ENCODE results near the gene BAIAP2L1.

BAIAP2L1 gene

GRCh38 chr7:98376711-98377110, 24.2 kb downstream of the BAIAP2L1 start:
- Histone ChIP-seq H3K27me3 (ENCODE audit: insufficient read depth, low read length) (no peaks in the 10 kb centered on the region), H2AFZ (ENCODE audit: low read length, unreplicated experiment) (no peak overlapping the region), H3K4me1 (ENCODE audit: control insufficient read depth, insufficient read depth, low read length, unreplicated experiment) (peaks cover 8% of the 10 kb centered on the region), H3K4me3 (ENCODE audit: low read depth, low read length) (no peak overlapping the region), H3K79me2 (ENCODE audit: control insufficient read depth, insufficient read depth, low read length, unreplicated experiment) (no peaks in the 10 kb centered on the region), H3K27ac (ENCODE audit: low read depth, low read length) (no peak overlapping the region), H3K36me3 (ENCODE audit: insufficient read depth, low read length) (no peaks in the 10 kb centered on the region; the same call in 1 of the 2 replicates)

- H3K36me3 ChIP-seq (ENCODE audit: insufficient read depth, low read length) = no peaks in the 10 kb centered on the region; the same call in 1 of the 2 replicates
- H3K27me3 ChIP-seq (ENCODE audit: insufficient read depth, low read length) = no peaks in the 10 kb centered on the region
- no peaks in the 10 kb centered on the region for H3K79me2 ChIP-seq (ENCODE audit: control insufficient read depth, insufficient read depth, low read length, unreplicated experiment)
- H3K27ac ChIP-seq (ENCODE audit: low read depth, low read length) = no peak overlapping the region
- no peak overlapping the region for H2AFZ ChIP-seq (ENCODE audit: low read length, unreplicated experiment)
- H3K4me3 ChIP-seq (ENCODE audit: low read depth, low read length) = no peak overlapping the region
- peaks cover 16% of the 10 kb centered on the region for H3K4me1 ChIP-seq (ENCODE audit: control insufficient read depth, insufficient read depth, low read length, unreplicated experiment)
Observed at GRCh38 chr7:98375664-98376063, 25.2 kb downstream of the BAIAP2L1 start.

GRCh38 chr7:98374285-98374680, 26.6 kb downstream of the BAIAP2L1 start:
- Histone ChIP-seq H3K79me2 (ENCODE audit: control insufficient read depth, insufficient read depth, low read length, unreplicated experiment) (no peaks in the 10 kb centered on the region), H3K36me3 (ENCODE audit: insufficient read depth, low read length) (no peaks in the 10 kb centered on the region; the same call in 1 of the 2 replicates), H3K4me3 (ENCODE audit: low read depth, low read length) (no peak overlapping the region), H3K4me1 (ENCODE audit: control insufficient read depth, insufficient read depth, low read length, unreplicated experiment) (peaks cover 17% of the 10 kb centered on the region), H3K27me3 (ENCODE audit: insufficient read depth, low read length) (no peaks in the 10 kb centered on the region), H2AFZ (ENCODE audit: low read length, unreplicated experiment) (no peak overlapping the region), H3K27ac (ENCODE audit: low read depth, low read length) (no peak overlapping the region)

GRCh38 chr7:98372993-98373392, 27.9 kb downstream of the BAIAP2L1 start:
- no peaks in the 10 kb centered on the region for H3K79me2 ChIP-seq (ENCODE audit: control insufficient read depth, insufficient read depth, low read length, unreplicated experiment)
- H2AFZ ChIP-seq (ENCODE audit: low read length, unreplicated experiment) = no peak overlapping the region
- no peaks in the 10 kb centered on the region for H3K27me3 ChIP-seq (ENCODE audit: insufficient read depth, low read length)
- H3K4me1 ChIP-seq (ENCODE audit: control insufficient read depth, insufficient read depth, low read length, unreplicated experiment) = peaks cover 17% of the 10 kb centered on the region
- no peaks in the 10 kb centered on the region; the same call in 1 of the 2 replicates for H3K36me3 ChIP-seq (ENCODE audit: insufficient read depth, low read length)
- H3K27ac ChIP-seq (ENCODE audit: low read depth, low read length) = no peak overlapping the region; the same call in 1 of the 2 replicates
- no peak overlapping the region for H3K4me3 ChIP-seq (ENCODE audit: low read depth, low read length)

- Histone ChIP-seq H3K36me3 (ENCODE audit: insufficient read depth, low read length) (no peaks in the 10 kb centered on the region; the same call in 1 of the 2 replicates), H3K27ac (ENCODE audit: low read depth, low read length) (no peak overlapping the region), H3K27me3 (ENCODE audit: insufficient read depth, low read length) (no peaks in the 10 kb centered on the region), H3K79me2 (ENCODE audit: control insufficient read depth, insufficient read depth, low read length, unreplicated experiment) (no peaks in the 10 kb centered on the region), H2AFZ (ENCODE audit: low read length, unreplicated experiment) (no peak overlapping the region), H3K4me1 (ENCODE audit: control insufficient read depth, insufficient read depth, low read length, unreplicated experiment) (peaks cover 17% of the 10 kb centered on the region), H3K4me3 (ENCODE audit: low read depth, low read length) (no peak overlapping the region)
Observed at GRCh38 chr7:98369726-98370125, 31.2 kb downstream of the BAIAP2L1 start.

- H3K4me3 ChIP-seq (ENCODE audit: low read depth, low read length) = no peak overlapping the region
- peaks cover 17% of the 10 kb centered on the region for H3K4me1 ChIP-seq (ENCODE audit: control insufficient read depth, insufficient read depth, low read length, unreplicated experiment)
- no peaks in the 10 kb centered on the region for H3K79me2 ChIP-seq (ENCODE audit: control insufficient read depth, insufficient read depth, low read length, unreplicated experiment)
- H3K27me3 ChIP-seq (ENCODE audit: insufficient read depth, low read length) = no peaks in the 10 kb centered on the region
- no peak overlapping the region for H3K27ac ChIP-seq (ENCODE audit: low read depth, low read length)
- no peaks in the 10 kb centered on the region for H3K36me3 ChIP-seq (ENCODE audit: insufficient read depth, low read length)
- no peak overlapping the region for H2AFZ ChIP-seq (ENCODE audit: low read length, unreplicated experiment)
Observed at GRCh38 chr7:98368716-98369115, 32.2 kb downstream of the BAIAP2L1 start.

GRCh38 chr7:98366562-98366938, 34.3 kb downstream of the BAIAP2L1 start:
- H3K79me2 ChIP-seq (ENCODE audit: control insufficient read depth, insufficient read depth, low read length, unreplicated experiment) = no peaks in the 10 kb centered on the region
- H3K27me3 ChIP-seq (ENCODE audit: insufficient read depth, low read length) = no peaks in the 10 kb centered on the region
- H3K4me1 ChIP-seq (ENCODE audit: control insufficient read depth, insufficient read depth, low read length, unreplicated experiment) = peaks cover 9% of the 10 kb centered on the region
- H3K4me3 ChIP-seq (ENCODE audit: low read depth, low read length) = no peak overlapping the region
- H3K27ac ChIP-seq (ENCODE audit: low read depth, low read length) = no peak overlapping the region
- no peak overlapping the region for H2AFZ ChIP-seq (ENCODE audit: low read length, unreplicated experiment)
- H3K36me3 ChIP-seq (ENCODE audit: insufficient read depth, low read length) = no peaks in the 10 kb centered on the region

GRCh38 chr7:98365863-98366561, 34.9 kb downstream of the BAIAP2L1 start:
- H3K4me3 ChIP-seq (ENCODE audit: low read depth, low read length) = no peak overlapping the region
- H3K27me3 ChIP-seq (ENCODE audit: insufficient read depth, low read length) = no peaks in the 10 kb centered on the region
- H3K27ac ChIP-seq (ENCODE audit: low read depth, low read length) = no peak overlapping the region
- H2AFZ ChIP-seq (ENCODE audit: low read length, unreplicated experiment) = no peak overlapping the region
- H3K4me1 ChIP-seq (ENCODE audit: control insufficient read depth, insufficient read depth, low read length, unreplicated experiment) = peaks cover 4% of the 10 kb centered on the region
- no peaks in the 10 kb centered on the region for H3K79me2 ChIP-seq (ENCODE audit: control insufficient read depth, insufficient read depth, low read length, unreplicated experiment)
- H3K36me3 ChIP-seq (ENCODE audit: insufficient read depth, low read length) = no peaks in the 10 kb centered on the region

- Histone ChIP-seq H2AFZ (ENCODE audit: low read length, unreplicated experiment) (no peak overlapping the region), H3K27ac (ENCODE audit: low read depth, low read length) (no peak overlapping the region), H3K4me1 (ENCODE audit: control insufficient read depth, insufficient read depth, low read length, unreplicated experiment) (no peaks in the 10 kb centered on the region), H3K4me3 (ENCODE audit: low read depth, low read length) (no peak overlapping the region), H3K36me3 (ENCODE audit: insufficient read depth, low read length) (no peaks in the 10 kb centered on the region), H3K79me2 (ENCODE audit: control insufficient read depth, insufficient read depth, low read length, unreplicated experiment) (no peaks in the 10 kb centered on the region), H3K27me3 (ENCODE audit: insufficient read depth, low read length) (no peaks in the 10 kb centered on the region)
Observed at GRCh38 chr7:98364220-98364619, 36.7 kb downstream of the BAIAP2L1 start.

GRCh38 chr7:98362517-98362916, 38.4 kb downstream of the BAIAP2L1 start:
- peaks cover 5% of the 10 kb centered on the region for H3K4me1 ChIP-seq (ENCODE audit: control insufficient read depth, insufficient read depth, low read length, unreplicated experiment)
- no peak overlapping the region for H3K27ac ChIP-seq (ENCODE audit: low read depth, low read length)
- H3K36me3 ChIP-seq (ENCODE audit: insufficient read depth, low read length) = no peaks in the 10 kb centered on the region
- H3K79me2 ChIP-seq (ENCODE audit: control insufficient read depth, insufficient read depth, low read length, unreplicated experiment) = no peaks in the 10 kb centered on the region
- no peak overlapping the region for H2AFZ ChIP-seq (ENCODE audit: low read length, unreplicated experiment)
- no peaks in the 10 kb centered on the region for H3K27me3 ChIP-seq (ENCODE audit: insufficient read depth, low read length)
- no peak overlapping the region for H3K4me3 ChIP-seq (ENCODE audit: low read depth, low read length)
